Tibial nerve (tissue), 3 donors: ENCODE data around the gene STIM2.

ENCODE experiments used
- CTCF ChIP-seq, 5 experiments: fragments of 200-600 bp in 3 of 5; fragments of 450-650 bp in 2 of 5; sonication (generic) in 3 of 5; IDR thresholded peaks; one replicate each; pipeline ENCODE4 v1.5.1; 2016 to 2019; ENCODE audit warnings: antibody characterized with exemption in 5 of 5, mild to moderate bottlenecking in 3 of 5, moderate library complexity in 2 of 5
- POLR2A ChIP-seq, 2 donors: fragments of 450-650 bp; IDR thresholded peaks; one replicate each; pipeline ENCODE4 v1.6.1; 2017; ENCODE audit warnings: antibody characterized with exemption in 2 of 2, mild to moderate bottlenecking in 2 of 2, moderate library complexity in 2 of 2

GRCh38 chr4:27000820-27001219, 140.2 kb downstream of the STIM2 start:
- TF ChIP-seq CTCF (IDR thresholded peaks at IDR 0.05) = no peak
- no peak for TF ChIP-seq POLR2A (IDR thresholded peaks at IDR 0.05)
